Muscle of back (tissue), 11 donors: ENCODE data around the gene CDH12. TPM values are rescaled to one million over a fixed set of nuclear protein-coding genes. Genes with fewer than 3 reads are reported as not detected.
"Not testable (repeated sequence)": the region's sequence is repeated elsewhere in the genome, so short reads cannot be mapped to it uniquely, and the experiment has no call there.

Source experiments
- DNase-seq, 3 donors: peaks; one replicate each; pipeline versions ENCODE4 v3.0.0 to v3.0.0-alpha.2; 2013
- polyA plus RNA-seq, 10 donors: library from polyadenylated mRNA; unstranded; fragments of 120-200 nt; gene quantifications; one replicate each; pipeline ENCODE4 v1.2.1, GENCODE V29; 2013; ENCODE audit not compliant: insufficient read length in 10 of 10

The CDH12 gene
- polyA plus RNA-seq, 10 donors = 0.24 to 3.5 (median 1.7) TPM

DNA sequence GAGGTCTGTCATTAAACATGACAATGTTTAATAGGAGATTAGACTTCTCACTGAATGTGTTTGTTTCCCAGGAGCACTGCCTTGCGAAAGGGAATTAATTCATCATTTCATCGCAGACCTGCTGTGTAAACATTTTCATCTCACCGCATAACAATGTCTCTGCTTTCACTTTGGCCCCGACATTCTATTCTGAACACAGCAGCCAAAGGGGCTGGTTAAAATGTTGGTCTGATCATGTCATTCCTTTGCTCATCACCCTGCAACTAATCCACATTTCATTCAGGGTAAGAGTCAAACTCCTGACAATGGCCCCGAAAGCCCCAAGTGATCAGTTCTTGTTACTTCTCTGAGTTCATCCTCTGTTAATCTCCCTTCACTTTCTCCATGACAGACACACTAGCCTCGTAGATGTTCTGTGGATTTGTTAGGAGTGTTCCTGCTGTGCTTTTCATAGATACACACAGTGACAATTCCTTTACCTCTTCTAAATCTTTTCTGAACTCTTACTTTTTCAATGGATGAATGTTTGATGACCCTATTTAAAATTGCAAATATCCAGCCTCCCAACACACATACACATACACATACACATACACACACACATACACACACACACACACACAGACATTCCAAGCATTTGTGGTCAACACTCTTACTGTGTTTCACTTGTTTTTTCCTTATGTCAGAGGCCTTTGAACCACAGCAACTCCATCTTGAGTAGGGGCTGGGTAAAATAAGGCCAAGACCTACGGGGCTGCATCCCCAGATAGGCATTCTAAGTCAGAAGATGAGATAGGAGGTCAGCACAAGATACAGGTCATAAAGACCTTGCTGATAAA, 688.0 kb downstream of the CDH12 start:
- DNase-seq = not testable (repeated sequence)

DNA sequence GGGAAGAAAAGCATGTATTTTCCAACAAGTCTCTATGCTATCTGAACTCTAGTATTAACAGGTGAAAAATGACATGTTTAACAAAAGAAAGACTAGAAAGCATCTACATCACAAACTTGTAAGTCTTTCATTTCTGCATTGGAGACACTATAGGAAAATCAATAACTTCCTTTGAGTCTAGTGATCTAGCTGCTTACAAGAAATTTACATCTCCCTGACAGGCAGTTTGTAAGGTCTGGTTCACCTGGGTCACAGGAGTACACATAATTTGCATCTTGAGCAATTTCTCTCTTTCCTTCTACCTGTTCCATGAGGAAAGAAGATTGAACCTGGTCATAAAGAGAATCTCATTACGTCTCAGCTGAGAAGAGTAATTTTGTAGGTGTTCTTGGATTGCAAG, 696.2 kb downstream of the CDH12 start:
- DNase-seq = not testable (repeated sequence)

DNA sequence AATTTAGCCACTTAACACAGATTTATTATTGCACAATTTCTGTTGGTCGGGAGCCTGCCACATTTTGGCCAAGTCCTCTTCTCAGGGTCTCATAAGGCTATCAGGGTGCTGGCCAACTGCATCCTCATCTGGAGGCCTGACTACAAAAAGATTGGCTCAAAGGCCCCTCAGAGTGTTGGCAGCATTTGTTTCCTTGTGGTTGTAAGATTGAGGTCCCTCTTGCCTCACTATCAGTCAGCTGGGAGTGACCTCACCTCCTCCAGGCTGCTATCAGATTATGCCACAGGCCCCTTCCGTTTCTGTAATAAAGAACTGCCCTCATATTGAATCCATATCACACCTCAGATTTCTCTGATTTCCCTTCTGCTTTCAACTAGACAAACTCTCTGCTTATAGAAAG, 698.4 kb downstream of the CDH12 start:
- not testable (repeated sequence) for DNase-seq

DNA sequence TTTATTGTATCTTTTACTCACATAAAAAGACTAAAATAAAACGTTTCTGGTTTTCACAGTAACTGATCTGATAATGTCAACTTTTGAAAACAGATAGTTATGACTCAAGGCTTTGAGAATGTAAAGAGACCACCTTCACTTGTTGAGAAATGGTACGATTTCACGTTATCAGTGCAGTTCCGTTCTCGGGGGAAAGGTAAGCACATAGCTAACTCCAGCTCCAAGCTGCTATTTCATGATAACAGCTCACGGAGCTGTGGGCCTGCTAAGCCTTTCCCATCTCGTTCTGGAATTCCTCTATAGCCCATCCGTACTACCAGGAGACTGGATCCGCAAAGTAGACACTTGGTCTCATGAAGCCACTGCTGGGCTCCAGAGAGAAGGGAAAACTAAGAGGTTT, 701.3 kb downstream of the CDH12 start:
- DNase-seq = not testable (repeated sequence)

DNA sequence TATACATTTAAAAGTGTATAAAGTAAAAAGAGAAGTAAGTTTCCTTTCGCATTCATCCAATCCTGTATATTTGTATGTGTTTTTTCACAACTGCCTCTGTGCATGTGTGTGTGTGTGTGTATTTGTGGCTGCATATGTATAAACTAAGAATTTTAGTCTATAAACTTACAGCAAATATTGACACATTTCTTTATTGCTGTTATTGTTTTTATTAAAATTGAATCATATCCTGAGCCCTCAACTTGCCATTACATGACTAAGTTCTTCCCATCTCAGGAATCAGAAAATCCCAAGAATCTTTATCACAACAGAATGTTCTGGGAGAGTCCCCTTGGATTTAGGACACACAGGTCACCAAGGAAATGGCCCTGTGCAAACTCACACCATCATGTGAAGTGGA, 712.7 kb downstream of the CDH12 start:
- DNase-seq = not testable (repeated sequence)

DNA sequence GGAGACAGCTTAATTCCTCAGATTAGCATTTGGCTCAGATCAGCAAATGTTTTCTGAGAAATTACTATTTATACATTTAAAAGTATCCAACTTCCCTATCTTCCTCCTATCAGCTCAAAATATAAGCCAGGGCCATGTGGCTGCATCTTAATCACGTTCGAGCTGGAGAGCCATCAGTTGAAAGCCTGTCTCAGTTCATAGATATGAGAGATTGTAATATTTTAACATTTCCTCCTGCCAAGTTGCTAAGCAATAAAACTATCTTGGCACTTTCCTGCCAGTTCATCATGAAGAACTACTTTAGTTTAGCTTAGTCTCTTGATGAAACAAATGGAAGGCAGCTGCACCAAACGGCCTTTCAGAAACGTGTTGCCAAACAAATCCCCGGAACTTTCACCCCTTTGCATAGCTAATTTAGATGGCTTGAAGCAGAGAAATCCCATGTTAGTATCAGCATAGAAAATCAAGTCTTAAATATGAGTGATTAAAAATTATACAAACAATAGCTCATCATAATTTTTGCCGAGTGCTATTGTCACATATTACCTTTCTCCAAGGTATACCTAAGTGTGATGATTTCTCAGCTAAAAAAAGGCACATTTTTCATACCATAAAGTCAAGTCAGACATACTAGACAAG, 713.4 kb downstream of the CDH12 start:
- DNase-seq = not testable (repeated sequence)

DNA sequence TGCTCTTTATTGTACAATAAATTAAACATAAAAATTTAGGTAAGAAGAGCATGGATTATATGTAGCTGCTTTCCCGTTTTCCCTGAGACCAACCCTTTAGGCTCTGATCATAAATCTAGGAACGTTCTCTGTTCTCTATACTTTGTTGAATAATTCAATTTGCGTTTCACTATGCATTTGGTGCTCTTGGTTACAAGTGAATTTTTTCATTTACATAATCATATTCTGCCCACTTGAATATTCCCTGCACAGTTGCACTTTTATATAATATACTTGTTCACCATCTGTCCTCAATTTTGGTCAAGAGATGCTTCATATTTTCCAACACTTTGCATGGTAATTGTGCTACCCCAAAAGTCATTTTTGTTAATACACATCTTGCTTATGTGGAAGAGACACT, 741.8 kb downstream of the CDH12 start:
- DNase-seq = no peak

DNA sequence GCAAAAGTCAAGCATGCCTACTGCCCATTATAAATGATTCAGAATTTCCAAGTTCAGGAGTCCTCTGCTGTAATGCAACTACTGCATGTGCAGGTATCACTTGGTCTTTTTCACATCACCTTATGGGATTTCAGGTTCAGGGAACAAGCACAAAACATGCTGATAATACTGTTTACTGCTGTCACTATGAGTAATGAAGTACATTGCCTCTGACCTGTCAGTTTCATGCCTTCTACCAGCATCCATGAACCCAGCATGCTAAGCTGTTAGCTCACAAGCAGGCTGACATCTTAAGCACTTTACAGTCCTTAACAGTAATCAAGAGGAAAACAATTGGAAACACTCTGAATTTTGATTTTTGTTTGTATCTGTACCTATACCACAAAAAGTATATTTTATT, 743.8 kb downstream of the CDH12 start:
- no peak for DNase-seq

DNA sequence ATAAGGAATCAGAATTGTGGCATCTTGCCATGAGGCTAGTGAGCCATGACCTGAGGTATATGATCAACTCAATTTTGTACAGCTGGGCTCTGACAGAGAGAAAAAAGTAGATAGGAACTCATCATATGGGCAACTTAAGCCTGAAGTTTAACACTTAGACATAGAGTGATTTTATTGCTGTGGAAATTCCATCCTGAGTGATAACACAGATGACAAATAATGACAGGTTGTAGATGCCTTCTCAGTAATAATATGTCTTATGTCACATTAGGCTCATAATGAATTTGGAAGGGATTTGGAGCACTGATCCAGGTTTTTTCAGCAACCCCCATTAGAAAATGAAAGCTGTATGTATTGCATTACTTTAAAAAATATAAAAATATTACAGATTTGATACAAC, 744.6 kb downstream of the CDH12 start:
- DNase-seq = no peak

DNA sequence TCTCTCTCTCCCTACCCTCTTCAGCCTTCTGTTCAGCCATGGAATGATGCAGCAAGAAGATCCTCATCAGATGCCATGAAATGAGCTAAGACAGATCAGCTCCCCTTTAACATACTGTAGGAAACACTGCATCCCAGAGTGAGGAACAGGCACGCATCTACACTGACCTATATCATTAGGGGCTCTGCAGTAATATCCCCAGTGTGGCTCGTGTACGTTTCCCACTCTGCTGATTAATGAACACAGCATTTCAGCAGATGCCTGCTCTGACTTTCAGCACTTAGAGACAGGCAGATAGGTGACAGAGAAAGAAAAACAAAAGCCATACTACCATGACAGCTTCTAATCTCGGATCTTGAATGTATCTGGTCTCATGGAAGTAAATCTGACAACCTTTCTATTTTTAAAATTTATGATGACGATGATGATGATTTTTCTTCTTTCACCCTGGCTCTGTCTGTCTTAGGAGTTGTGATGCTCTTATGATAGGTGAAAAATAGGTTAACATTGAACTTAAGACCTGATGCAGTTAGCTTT, 750.3 kb downstream of the CDH12 start:
- no peak for DNase-seq

DNA sequence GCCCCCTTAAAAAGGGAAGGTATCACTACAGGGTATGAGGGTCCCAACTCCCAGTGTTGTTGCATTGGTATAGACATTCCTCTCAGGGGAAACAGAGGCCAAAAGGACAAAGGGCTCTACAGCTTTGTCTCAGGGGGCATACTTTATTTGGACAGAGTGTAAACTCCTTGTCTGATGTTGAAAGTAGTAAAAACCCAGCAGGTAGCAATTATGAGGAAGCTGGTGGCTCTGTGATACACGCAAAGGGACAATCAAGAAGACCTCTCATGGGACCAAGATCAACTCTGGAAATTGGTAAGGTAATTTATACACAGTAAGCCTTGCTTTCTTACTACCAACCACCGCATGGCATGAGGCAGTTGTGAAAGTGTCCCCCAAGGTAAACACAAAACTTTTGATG, 764.6 kb downstream of the CDH12 start:
- DNase-seq = no peak

DNA sequence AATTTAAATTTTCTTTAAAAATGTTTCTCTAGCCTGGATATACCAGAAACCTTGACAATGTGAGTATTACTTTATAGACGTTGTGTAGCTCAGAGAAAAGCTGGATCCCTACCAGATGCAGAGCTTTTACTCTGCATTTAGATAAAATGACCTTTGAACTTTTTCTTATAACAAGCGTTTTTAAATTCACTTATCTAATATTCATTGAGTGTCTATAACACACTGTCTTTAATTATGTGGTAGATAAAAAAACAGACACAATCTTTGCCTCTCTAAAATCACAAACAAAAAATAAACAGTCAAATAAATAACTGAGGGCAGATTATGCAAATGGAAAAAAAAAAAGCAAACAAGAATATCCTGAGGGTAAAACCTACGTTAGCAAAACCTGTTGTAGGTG, 773.6 kb downstream of the CDH12 start:
- DNase-seq = no peak

DNA sequence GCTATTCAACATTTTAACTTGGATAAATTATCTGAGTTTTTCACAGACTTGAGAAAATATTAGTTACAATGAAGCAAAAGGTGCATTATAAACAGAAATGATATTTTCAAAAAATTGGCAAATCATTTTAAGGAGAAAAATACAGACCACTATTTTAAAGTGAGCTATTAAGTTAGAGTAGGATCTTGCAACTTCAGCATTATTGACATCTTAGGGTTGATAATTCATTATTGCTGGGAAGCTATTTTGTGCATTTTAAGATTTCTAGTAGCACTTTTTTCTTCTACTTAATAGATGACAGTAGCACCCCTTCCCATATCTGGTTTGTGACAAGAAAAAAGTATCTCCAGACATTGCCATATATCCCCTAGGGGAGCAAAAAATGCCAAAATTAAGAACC, 774.1 kb downstream of the CDH12 start:
- DNase-seq = no peak

DNA sequence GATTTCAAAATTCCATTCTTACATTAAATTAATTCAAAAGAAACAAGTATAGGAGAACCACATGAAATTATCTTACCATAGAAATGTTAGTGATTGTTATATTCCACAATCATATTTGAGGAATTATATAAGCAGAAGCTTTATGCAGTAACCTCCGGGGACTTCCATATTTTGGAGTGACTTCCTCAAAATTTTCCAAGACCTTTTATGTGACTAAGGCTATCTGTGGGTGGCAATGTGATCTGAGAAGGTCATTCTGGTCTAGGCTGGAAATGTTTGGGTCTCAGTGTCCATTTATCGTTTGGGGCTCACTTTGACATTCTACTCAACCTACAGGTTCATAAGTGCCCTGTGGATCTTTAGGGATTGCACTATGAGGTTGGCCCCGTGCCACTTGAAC, 776.6 kb downstream of the CDH12 start:
- DNase-seq = no peak

DNA sequence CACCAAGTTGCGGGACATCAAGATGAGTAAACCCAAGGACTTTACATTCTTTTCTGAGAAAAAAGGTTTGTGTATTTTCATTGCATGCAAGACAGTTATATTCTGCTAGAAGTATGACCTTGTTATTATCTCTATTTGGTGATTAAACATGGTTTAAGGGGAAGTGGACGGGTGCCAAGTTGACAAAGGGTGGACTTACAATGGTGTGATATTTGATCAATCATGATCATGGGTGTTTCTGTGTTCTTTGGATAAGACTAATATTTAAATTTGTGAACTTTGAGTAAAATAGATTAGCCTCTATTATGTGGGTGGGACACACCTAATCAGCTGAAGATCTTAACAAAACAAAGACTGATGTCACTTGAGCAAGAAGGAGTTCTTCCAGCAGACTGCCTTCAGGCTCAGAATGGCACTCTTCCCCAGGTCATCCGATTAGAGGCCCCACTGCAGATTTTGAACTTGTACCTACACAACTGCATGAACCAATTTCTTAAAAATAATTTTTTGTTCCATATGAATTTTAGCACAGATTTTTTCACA, 782.9 kb downstream of the CDH12 start:
- no peak for DNase-seq

DNA sequence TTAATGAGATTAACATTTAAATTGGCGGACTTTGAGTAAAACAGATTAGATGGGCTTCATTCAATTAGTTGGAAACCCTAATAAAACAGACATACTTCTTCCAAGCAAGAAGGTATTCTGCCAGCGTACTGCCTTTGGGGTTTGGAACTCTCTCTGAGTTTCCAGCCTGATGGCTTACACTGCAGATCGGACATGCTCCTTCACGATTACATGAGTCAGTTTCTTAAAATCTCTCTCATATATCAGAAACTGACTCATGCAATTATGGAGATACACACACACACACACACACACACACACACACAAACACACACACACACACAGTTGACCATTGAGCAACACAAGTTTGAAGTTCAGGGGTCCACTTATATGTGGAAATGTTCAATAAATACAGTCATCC, 789.4 kb downstream of the CDH12 start:
- no peak for DNase-seq

DNA sequence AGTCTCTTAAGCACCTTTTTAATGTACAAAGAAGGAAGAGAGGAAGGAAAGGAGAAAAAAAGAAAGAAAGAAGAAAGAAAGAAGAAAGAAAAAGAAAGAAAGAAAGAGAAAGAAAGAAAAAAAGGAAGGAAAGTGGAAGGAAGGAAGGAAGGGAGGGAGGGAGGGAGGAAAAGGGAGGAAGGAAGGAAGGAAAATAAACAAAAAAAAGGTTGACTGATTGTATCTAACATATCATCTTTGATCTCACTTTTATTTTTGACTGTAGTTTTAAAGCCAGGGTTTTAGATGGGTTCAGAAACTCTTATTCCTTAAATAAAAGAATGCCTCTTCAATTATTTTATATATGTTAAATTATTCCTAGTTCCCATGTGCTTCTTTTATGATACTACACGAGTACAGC, 794.5 kb downstream of the CDH12 start:
- no peak for DNase-seq

DNA sequence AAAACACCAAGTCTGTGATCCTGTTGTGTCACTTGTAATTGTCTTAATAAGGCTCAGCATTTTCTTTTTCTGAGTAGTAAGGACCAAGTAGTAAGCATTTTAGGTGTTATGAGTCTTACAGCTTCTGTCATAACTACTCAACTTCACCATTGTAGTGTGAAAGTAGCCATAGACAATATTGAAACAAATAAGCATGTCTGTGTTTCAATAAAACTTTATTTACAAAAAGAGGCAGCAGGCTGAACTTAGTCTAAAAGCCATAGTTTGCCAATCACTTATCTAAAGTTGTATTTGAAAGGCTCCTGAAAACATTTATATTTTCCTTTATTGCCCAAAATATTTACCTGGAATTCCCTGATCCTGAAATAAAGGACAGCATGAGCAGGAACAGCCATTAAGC, 796.1 kb downstream of the CDH12 start:
- DNase-seq = no peak

DNA sequence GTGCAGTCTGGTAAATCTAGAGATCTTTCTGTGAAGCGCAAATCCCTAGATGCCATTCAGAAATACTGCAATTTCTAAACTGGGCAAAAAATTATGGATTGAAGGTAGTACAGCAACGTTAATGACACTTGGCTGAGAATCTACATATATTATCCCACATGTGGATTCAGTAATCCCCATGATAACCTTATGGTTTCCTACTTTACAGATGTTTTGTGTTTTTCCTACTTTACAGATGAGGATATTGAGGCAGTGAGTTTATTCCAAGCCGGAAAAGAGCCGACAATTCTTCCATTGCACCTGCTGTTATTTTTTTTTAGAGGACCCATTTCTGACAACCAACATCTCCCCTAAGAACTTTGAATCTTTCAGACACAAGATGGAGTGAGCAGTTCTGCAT, 796.5 kb downstream of the CDH12 start:
- no peak for DNase-seq

DNA sequence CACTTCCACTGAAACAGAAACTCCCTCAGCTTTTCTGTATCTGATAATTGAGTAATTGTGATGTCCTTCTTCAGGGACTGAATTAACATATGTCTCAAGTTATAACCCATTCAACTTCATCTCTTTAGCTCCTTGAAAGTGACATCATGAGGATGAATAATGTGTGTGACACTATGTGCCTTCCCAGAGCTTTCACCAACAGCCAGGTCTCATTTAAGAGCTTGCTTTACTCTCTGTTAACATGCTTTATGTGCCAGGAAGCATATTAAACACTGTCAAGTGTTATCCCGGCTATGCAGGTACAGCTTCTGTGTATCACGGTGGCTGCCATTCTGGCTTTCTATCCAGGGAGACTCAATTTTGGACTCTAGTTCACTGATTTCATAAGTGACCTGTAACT, 799.9 kb downstream of the CDH12 start:
- DNase-seq = no peak

DNA sequence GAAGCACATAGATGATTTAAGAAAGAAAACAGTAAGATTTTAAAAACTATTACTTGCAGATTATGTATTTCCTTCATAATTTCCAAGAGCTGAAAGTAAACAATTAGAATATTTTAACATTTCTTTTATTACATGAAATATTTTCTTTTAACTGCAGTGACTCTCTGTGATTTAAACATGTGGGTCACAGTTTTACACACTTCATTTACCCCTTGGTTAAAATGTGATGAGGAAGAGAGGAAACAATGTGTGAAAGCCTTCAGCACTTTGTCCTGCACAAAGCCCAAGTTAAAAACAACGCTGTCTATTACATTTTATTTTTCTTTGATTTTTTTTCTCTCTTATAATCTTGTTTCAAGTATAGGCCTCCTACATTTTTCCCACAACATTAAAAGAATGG, 801.3 kb downstream of the CDH12 start:
- no peak for DNase-seq

DNA sequence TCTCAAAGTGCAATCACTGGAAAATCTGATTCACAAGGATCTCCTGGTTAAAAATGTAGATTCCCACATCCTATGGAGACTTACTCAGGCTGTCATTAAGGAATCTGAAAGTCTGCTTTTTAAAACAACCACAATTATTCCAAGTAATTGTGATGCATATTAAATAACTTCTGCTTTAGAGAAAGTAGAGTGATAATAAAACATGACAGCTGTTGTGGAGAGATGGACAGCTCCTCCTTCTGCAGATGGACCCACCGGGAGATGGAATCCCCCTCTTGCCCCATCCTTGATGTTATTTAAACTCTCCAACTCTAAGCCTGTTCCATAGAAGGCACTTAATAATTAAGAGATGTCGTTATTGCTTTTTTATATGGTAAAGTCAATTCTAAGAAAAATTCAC, 802.2 kb downstream of the CDH12 start:
- DNase-seq = no peak

DNA sequence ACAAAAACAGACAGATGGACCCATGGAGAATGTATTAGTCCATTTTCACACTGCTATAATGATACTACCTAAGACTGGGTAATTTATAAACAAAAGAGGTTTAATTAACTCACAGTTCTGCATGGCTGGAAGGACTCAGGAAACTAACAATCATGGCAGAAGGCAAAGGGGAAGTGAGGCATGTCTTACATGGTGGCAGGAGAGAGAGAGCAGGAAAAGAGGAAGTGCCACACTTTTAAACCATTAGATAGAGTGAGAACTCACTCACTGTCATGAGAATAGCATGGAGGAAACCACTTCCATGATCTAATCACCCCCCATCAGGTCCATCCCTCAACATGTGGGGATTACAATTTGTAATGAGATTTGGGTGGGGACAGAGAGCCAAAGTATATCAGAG, 808.9 kb downstream of the CDH12 start:
- DNase-seq = no peak
